ENCODE data around the gene PTPRM. TPM values are rescaled to one million over a fixed set of nuclear protein-coding genes. Genes with fewer than 3 reads are reported as not detected.

The PTPRM gene
- total and polyA plus RNA-seq, 2 of the 8 experiments (the other 6 are each of a cell fraction or from before 2014, with no cell fraction given), result 4.1 to 7.0 TPM

GRCh38 chr18:7671105-7671504, 104.0 kb downstream of the PTPRM start (continued):
- TF ChIP-seq CHD7 (IDR thresholded peaks at IDR 0.05; ENCODE audit: insufficient replicate concordance, low read length) (no peak), TAF7 (optimal IDR thresholded peaks at IDR 0.05; ENCODE audit: borderline replicate concordance, low read depth, low read length) (no peak)
